ENCODE measurements around the gene TNRC6C.

Gene TNRC6C

DNA sequence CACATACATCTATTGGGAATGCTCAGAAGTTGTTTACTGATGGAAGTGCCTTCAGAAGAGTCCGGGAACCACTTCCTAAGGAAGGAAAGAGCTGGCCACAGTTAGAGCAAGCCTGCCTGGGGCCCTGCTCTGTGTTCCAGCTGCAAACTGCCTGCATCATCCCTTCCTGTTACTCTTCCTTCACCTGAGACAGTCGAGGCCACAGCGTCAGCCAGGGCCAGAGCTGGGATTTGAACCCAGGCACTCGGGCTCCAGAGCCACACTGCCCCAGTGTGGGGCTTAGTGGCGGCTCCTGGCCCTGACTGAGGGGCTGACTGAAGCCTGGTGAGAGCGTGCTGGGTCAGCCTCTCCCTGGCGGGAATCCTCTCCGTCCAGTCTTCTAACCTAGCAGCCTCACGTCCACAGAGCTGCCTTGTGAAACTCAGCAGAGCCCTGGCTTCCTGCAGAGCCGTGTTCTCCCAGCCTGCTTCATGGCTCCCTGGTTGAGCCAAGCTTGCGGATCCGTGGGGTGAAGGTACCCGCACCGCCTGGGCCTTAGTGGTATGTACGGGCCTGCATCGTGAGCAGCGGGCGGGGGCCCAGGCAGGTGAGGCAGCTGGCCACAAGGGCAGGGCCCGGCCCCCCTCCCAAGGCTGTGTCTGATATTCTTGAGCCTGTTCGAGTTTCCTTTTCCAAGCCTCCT lies 183.1 kb downstream of the TNRC6C start:
- no peak overlapping the region for H3K4me3 ChIP-seq (ENCODE audit: low read length)
- no peak overlapping the region for H3K9ac ChIP-seq (ENCODE audit: low read length)
- H3K9me3 ChIP-seq (ENCODE audit: control insufficient read depth, low read length): no peaks in the 10 kb centered on the region
- H3K4me1 ChIP-seq (ENCODE audit: control insufficient read depth, insufficient read depth, low read length): peaks cover 23% of the 10 kb centered on the region
- DNase-seq (ENCODE audit: low read depth): no peak
- no peaks in the 10 kb centered on the region for H3K36me3 ChIP-seq (ENCODE audit: control insufficient read depth, insufficient read depth, low read length, severe bottlenecking)
- peaks cover 13% of the 10 kb centered on the region for H3K27me3 ChIP-seq (replicated peaks; ENCODE audit: control insufficient read depth, insufficient read depth, low read length)

DNA sequence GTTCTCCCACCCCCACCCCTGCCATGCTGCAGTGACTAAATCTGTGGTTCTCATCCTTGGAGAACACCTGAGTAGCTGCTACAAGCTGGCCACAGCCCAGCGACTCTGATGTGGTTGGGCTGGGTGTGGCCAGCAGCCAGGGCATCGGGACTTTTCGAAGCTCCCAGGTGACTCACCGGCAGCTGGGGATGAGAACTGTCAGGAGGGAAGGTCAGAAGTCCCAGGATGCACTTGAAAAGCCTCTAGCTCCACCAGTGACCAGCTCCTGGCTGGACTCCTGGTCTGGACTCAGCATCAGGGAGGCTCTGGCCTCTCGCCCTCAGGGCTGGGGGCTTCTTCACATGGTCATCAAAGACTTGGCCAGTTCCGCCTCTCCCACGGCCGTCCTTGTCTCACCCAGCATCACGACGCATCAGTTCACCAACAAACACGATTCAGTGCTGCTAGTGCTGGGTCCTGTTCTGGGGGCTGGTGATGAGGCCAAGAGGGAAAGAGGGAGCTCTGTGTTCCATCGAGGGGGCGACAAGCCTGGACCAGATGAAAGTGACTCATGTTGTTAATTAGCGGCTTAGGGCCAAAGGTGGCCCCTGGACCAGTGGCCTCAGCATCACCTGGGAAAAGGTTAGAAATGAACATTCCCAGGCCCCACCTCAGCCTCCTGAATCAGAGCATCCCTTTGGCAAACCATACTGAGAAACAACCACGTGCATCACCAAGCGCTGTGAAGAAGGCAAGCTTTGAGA lies 183.8 kb downstream of the TNRC6C start:
- no peak overlapping the region for H3K9ac ChIP-seq (ENCODE audit: low read length)
- H3K4me3 ChIP-seq (ENCODE audit: low read length): no peak overlapping the region
- H3K4me1 ChIP-seq (ENCODE audit: control insufficient read depth, insufficient read depth, low read length): peaks cover 23% of the 10 kb centered on the region
- DNase-seq (ENCODE audit: low read depth): no peak
- H3K9me3 ChIP-seq (ENCODE audit: control insufficient read depth, low read length): no peaks in the 10 kb centered on the region
- peaks cover 13% of the 10 kb centered on the region for H3K27me3 ChIP-seq (replicated peaks; ENCODE audit: control insufficient read depth, insufficient read depth, low read length)
- no peaks in the 10 kb centered on the region for H3K36me3 ChIP-seq (ENCODE audit: control insufficient read depth, insufficient read depth, low read length, severe bottlenecking)

DNA sequence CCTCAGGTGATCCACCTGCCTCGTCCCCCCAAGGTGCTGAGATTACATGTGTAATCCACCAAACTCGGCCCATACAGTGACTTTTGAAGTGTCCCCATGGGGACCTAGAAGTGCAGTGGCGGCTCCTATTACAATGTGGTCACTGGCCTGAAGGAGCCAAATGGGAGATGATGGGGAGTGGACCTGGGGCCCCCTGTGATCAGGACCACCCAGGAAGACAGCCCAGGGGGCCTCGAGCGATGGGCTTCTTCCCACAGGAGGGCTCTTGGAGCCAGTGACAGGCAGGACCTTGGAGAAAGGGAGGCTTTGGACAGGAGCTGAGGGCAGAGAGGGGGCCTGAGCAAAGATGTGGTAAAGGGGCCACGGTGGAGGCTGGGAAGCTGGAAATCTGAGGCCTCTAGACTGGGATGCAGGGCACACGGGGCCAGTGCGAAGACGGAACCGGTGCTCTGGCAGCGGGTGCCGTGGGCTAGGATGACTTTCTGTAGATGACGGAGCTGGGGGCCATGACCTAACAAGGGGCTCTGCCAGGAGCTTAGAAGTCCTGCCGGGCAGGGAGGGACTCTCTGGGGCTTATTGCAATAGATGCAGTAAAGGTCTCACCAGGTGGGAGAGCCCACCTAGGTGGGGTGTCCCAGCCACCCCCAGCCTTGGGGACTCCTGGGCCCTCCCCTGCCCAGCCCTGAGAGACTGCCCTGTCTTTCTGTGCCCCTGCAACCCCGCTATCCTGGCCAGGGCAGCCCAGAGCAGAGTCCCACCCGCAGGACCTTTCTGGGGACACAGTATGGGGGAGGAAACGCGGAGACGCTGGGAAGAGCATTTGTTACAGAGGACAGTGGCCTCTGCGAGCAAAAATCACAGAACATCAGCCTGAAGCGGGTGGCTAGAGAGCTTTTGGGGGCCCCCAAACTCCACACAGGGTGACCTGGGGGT lies 185.0 kb downstream of the TNRC6C start:
- no peaks in the 10 kb centered on the region for H3K36me3 ChIP-seq (ENCODE audit: control insufficient read depth, insufficient read depth, low read length, severe bottlenecking)
- H3K4me1 ChIP-seq (ENCODE audit: control insufficient read depth, insufficient read depth, low read length): peaks cover 23% of the 10 kb centered on the region
- no peaks in the 10 kb centered on the region for H3K9me3 ChIP-seq (ENCODE audit: control insufficient read depth, low read length)
- peak overlapping the region; percentile 62 for H3K9ac ChIP-seq (ENCODE audit: low read length)
- H3K4me3 ChIP-seq (ENCODE audit: low read length): no peak overlapping the region
- no peak for DNase-seq (ENCODE audit: low read depth)
- peaks cover 8% of the 10 kb centered on the region for H3K27me3 ChIP-seq (replicated peaks; ENCODE audit: control insufficient read depth, insufficient read depth, low read length)

DNA sequence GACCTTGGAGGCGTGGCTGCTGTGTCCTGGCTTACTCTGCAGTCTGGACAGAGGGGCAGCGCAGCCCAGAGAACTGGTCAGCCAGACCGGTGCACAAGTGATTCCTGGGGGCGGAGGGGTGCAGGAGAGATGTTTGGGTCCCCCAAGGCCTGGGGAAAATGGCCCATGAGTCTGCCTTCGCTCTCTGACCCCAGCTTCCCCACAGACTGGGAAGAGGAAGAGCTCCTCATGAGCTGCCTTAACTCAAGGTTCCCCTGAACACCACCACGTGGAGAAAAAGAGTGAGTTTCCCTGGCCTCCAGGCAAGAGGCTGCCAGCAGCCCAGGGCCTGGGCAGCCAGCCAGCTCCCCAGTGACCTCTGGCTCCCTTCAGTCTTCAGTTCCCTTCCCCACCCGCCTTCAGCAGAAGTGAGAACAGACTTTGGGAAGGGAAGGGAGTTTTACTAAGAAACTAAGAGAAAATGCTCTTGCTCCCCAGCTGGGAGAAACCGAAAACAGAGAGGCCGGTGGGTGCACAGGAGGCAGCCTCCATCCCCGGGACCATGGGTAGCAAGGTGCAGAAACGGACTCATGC lies 185.7 kb downstream of the TNRC6C start:
- H3K36me3 ChIP-seq (ENCODE audit: control insufficient read depth, insufficient read depth, low read length, severe bottlenecking): no peaks in the 10 kb centered on the region
- DNase-seq (ENCODE audit: low read depth): peak; percentile 71
- peak overlapping the region; percentile 69 for H3K4me3 ChIP-seq (ENCODE audit: low read length)
- peaks cover 4% of the 10 kb centered on the region for H3K27me3 ChIP-seq (replicated peaks; ENCODE audit: control insufficient read depth, insufficient read depth, low read length)
- peaks cover 23% of the 10 kb centered on the region for H3K4me1 ChIP-seq (ENCODE audit: control insufficient read depth, insufficient read depth, low read length)
- H3K9me3 ChIP-seq (ENCODE audit: control insufficient read depth, low read length): no peaks in the 10 kb centered on the region
- peak overlapping the region; percentile 83 for H3K9ac ChIP-seq (ENCODE audit: low read length)

DNA sequence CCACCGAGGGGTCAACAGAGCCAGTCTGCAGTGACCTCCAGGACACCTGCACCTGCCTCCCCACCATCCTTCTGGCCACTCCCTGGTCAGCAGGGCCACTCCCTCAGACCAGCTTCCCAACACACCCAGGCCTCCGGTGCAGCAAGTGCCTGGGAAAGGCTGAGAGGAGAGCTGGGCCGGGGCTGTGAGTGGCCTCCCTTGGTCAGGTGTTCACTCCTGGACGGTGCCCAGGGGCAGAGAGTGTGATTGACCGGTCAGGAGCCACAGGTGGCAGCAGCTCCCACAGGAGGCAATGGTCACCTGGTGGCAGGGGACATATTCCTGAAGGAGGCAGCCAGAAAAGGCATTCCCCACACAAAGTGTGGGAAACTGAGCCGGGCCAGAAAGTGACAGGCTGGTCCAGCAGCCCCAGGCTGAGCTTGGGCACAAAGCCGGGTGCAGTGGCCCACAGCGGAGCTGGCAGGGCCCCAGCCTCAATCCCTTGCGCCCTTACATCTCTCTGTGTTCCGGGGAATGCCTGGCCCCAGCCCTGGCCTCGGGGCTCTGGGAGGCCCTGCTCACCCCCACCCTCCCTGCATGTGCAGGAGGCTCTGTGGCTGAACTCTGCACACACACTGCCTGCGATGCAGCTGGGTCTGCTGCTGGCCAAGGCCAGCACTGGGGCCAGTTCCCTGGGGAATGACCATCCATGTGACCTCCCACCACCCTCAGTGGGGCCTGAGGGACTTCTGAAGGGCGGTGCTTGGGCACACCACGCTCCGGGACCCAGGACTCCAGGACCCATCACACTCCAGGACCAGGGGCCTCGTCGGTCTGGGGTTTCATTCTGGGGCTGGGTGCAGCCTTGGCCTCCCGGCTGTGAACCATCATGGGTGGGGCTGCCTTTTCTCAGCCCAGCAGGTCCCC lies 186.5 kb downstream of the TNRC6C start:
- H3K4me3 ChIP-seq (ENCODE audit: low read length): peak overlapping the region; percentile 69
- DNase-seq (ENCODE audit: low read depth): peak; percentile 19

DNA sequence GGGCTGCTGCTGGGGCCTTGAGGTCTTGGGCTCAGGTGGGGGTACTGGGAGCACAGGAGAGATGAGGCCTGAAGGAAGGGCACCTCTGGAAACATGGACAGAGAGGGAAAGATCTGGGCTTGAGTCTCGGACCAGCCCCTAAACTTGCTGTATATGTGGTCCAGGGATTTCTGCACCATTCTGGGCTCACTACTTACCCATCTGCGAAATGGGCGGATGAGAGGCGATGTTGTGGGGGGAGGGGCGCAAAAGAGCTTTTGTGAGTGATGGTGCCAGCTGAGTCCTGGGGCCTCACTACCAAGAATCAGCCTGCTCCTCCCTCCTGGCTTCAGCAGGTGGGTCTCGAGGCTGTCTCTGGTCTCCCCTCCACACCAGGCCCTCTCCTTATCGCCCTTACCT lies 188.0 kb downstream of the TNRC6C start:
- Histone ChIP-seq H3K9me3 (ENCODE audit: control insufficient read depth, low read length) (no peaks in the 10 kb centered on the region), H3K27me3 (replicated peaks; ENCODE audit: control insufficient read depth, insufficient read depth, low read length) (peaks cover 4% of the 10 kb centered on the region), H3K9ac (ENCODE audit: low read length) (no peak overlapping the region), H3K36me3 (ENCODE audit: control insufficient read depth, insufficient read depth, low read length, severe bottlenecking) (no peaks in the 10 kb centered on the region), H3K4me1 (ENCODE audit: control insufficient read depth, insufficient read depth, low read length) (peaks cover 28% of the 10 kb centered on the region), H3K4me3 (ENCODE audit: low read length) (no peak overlapping the region)
- DNase-seq (ENCODE audit: low read depth): no peak

More for the DNA sequence above, 186.5 kb downstream of the TNRC6C start:
- H3K36me3 ChIP-seq (ENCODE audit: control insufficient read depth, insufficient read depth, low read length, severe bottlenecking): no peaks in the 10 kb centered on the region
- H3K9me3 ChIP-seq (ENCODE audit: control insufficient read depth, low read length): no peaks in the 10 kb centered on the region
- H3K27me3 ChIP-seq (replicated peaks; ENCODE audit: control insufficient read depth, insufficient read depth, low read length): peaks cover 4% of the 10 kb centered on the region
- peak overlapping the region; percentile 83 for H3K9ac ChIP-seq (ENCODE audit: low read length)
- H3K4me1 ChIP-seq (ENCODE audit: control insufficient read depth, insufficient read depth, low read length): peaks cover 23% of the 10 kb centered on the region

DNA sequence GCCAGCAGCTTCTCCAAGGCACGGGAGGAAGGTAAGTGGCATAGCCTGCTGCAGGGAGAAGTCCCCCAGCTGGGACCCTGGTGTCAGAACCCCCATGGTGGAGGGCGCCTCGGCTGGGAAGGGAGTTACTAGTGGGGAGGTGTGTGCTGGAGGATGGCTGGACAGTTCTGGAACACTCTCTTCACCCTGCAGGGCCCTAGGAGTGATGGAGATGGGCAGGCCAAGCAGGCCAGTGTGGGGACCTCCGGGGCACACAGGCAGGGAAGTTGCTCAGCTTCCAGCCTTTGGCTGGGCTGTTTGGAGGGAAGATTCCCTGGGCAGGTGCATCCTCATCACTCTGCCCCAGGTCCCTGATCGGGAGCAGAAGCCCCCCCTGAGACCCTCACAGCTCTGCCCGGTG lies 188.4 kb downstream of the TNRC6C start:
- Histone ChIP-seq H3K4me1 (ENCODE audit: control insufficient read depth, insufficient read depth, low read length) (peaks cover 30% of the 10 kb centered on the region), H3K9me3 (ENCODE audit: control insufficient read depth, low read length) (no peaks in the 10 kb centered on the region), H3K27me3 (replicated peaks; ENCODE audit: control insufficient read depth, insufficient read depth, low read length) (peaks cover 4% of the 10 kb centered on the region), H3K9ac (ENCODE audit: low read length) (no peak overlapping the region), H3K36me3 (ENCODE audit: control insufficient read depth, insufficient read depth, low read length, severe bottlenecking) (no peaks in the 10 kb centered on the region), H3K4me3 (ENCODE audit: low read length) (no peak overlapping the region)
- DNase-seq (ENCODE audit: low read depth): no peak

DNA sequence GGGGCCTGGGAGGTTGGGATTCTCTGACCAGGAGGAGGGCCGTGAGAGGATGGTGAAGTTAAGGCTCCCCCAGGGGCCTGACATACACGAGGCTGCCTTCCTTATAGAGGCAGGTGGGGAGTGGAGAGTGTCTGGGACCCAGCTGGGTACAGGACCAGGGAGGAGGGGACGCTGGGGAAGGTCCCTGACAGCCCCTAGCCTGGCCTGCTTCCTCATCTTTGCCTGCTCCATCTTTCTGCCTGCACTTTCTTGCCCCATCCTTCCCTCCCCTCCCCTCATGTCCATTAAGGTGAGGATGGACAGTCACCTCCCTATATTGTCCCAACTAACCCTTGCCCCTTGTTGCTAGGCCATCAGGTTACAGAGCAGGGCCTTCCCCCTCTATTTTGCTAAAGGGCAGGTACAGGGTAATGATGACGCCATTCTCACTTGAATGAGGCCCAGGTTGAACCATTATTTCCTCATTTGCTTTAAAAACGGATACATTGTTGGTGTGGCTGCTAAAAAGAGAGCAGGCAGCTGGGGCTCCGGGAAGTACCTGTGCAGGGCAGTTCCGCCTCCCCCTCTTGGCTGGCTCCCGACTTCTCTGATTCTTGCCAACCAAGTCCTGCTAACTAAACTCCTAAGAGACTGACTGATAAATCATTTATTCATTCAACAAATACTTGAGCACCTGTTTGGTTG lies 189.0 kb downstream of the TNRC6C start:
- DNase-seq (ENCODE audit: low read depth): no peak
- H3K27me3 ChIP-seq (replicated peaks; ENCODE audit: control insufficient read depth, insufficient read depth, low read length): peaks cover 4% of the 10 kb centered on the region
- no peak overlapping the region for H3K4me3 ChIP-seq (ENCODE audit: low read length)
- H3K9me3 ChIP-seq (ENCODE audit: control insufficient read depth, low read length): no peaks in the 10 kb centered on the region
- peaks cover 30% of the 10 kb centered on the region for H3K4me1 ChIP-seq (ENCODE audit: control insufficient read depth, insufficient read depth, low read length)
- H3K9ac ChIP-seq (ENCODE audit: low read length): no peak overlapping the region
- no peaks in the 10 kb centered on the region for H3K36me3 ChIP-seq (ENCODE audit: control insufficient read depth, insufficient read depth, low read length, severe bottlenecking)

DNA sequence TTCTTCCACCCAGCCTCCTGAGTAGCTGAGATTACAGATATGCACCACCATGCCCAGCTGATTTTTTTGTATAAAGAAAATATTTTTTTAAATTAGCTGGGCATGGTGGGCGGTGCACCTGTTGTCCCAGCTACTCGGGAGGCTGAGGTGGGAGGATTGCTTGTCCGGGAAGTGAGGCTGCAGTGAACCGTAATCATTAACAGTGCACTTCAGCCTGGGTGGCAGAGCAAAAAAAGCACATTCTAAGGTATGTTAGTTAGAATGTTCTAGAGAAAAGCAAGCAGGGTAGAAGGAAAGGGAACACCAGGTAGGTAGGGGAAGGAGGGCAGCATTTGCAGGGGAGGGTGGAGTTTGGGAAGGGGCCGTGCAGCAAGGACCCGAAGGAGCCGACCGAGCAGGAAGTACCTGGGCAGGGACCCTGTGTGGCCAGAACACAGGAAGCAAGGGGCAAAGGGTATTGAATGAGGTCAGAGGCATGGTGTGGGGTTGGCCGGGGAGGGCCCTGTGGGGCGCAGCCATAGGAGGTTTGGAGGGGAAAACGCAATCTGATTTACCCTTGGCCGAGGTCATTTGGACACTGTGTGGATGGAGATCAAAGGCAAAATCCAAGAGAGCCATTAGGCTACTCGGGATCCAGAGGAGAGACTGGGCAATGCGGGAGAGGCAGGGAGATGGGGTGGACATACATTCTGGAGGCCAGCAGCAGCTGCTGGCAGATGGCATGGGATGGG lies 189.9 kb downstream of the TNRC6C start:
- peaks cover 30% of the 10 kb centered on the region for H3K4me1 ChIP-seq (ENCODE audit: control insufficient read depth, insufficient read depth, low read length)
- H3K9me3 ChIP-seq (ENCODE audit: control insufficient read depth, low read length): no peaks in the 10 kb centered on the region
- peaks cover 4% of the 10 kb centered on the region for H3K27me3 ChIP-seq (replicated peaks; ENCODE audit: control insufficient read depth, insufficient read depth, low read length)
- no peaks in the 10 kb centered on the region for H3K36me3 ChIP-seq (ENCODE audit: control insufficient read depth, insufficient read depth, low read length, severe bottlenecking)
- no peak overlapping the region for H3K9ac ChIP-seq (ENCODE audit: low read length)
- DNase-seq (ENCODE audit: low read depth): no peak
- no peak overlapping the region for H3K4me3 ChIP-seq (ENCODE audit: low read length)

All from adipocyte (in vitro differentiated cells).